ENCODE results near the gene ARPP21.

Gene ARPP21

DNA sequence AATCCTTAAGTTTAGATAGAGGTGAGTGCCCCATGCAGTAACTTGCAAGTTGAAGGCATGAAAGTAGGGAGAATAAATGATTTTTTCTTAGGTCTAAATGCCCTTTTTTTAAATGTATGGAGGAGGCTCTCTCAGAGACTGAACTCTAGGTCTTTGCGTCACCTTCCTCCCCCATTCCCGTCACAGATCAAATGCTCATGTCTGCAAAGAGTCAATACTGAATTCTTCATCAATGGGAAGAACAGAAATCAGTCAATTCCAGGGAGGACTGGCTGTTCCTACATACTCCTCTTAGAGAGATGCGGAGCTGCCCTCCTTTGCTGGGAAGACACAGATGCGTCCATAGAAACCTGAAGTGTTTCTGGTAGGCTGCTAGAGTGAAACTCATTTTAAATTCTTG lies 98.2 kb downstream of the ARPP21 start:
- no peak for DNase-seq (ENCODE audit: low read depth in 2 of 2)

DNA sequence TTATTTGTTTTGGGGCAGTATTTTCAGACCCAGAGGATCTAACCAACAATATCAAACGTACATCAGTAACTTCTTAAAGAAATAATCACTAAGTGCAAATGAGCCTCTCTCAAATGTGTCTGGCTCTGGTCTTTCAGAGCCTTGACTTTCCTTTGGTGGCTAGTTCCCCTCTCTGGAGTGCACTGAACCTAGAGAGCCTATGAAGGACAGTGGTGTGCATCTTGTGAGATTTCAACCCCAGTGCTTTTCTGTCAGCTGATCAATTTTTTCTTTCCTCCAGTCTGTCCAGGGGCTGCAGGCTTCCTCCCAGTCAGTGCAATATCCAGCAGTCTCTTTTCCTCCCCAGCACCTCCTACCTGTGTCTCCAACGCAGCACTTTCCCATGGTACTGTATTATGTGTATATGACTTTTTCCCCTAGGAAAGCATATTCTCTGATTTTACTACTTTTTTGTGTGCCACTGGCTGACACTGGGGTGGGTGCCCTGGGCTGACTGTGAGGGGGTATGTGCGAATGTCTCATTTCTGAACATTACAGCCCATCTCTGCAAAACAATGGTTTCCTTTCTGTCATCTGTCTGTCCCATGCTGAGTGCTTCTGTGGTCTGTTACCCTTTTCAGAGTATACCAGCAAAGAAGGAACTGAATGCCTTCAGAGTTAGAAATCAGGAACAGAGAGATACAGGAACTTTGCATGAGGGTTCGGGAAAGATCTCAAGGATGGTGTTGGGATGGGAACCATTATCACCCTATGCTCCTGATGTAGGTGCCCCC lies 98.8 kb downstream of the ARPP21 start:
- no peak for DNase-seq (ENCODE audit: low read depth in 2 of 2)

DNA sequence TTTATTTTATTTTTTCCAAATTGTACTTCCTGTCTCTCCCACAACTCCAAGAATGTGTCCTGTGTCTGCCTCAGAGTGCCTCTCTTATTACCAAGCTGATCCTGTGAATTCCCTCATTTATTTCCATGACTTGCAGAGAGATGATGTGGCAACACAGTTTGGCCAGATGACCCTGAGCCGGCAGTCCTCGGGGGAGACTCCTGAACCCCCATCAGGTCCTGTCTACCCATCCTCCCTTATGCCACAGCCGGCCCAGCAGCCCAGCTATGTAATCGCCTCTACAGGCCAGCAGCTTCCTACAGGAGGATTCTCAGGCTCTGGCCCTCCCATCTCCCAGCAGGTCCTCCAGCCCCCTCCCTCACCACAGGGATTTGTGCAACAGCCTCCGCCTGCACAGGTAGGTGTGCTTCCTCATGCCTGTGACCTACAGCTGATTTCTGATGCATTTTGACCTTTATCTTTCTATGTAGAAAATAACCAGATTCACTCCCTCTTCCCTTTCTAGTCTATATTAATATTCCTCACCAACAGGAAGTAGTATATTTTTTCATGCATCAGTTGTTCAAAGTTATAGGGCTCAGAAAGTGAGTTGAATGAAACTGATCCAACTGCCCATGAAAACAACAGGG lies 100.0 kb downstream of the ARPP21 start:
- DNase-seq (ENCODE audit: low read depth in 2 of 2), result no peak

DNA sequence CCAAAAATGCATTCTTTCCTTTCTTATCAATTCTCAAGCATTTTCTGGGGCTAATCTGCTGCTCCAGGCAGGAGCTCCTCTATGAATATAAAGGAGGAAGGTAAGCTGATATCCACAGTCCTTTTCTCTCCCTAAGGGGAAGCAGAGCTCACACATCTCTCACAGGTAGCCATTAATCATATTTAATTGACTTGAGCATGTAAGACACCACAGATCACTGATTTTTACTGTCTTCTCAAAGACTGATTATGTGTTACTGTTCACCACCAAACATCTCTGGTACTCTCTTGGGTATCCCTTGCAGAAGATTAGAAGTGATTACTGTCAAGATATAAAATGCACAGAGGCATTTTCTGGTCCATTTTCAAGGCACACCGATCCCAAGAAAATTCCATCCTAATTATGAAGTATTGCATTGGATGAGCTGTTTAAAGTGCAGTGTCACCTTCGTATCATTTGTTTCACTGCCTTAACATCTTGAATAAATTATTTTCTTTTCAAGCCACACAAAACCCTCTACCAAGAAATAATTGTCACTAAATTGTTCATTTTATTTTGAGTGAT lies 100.7 kb downstream of the ARPP21 start:
- DNase-seq (ENCODE audit: low read depth in 2 of 2), result no peak

DNA sequence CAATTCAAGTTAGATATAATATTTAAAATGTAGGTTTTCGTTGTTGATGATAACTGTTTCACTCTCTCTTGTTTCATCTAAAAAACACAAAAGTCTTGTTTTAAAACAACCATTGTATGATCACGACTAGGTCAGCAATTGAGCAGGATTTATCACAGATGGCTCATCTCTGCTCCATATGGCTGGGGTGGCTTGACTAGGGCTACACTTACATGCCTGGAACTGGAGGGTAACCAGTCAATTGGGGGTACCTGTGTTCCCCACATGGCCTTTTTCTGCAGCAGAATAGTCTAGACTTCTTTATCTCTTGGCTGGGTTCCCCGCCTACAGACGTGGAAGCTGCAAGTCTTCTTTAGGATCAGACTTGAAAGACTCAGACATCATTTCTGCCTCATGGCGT lies 103.9 kb downstream of the ARPP21 start:
- DNase-seq (ENCODE audit: low read depth in 2 of 2), result no peak

DNA sequence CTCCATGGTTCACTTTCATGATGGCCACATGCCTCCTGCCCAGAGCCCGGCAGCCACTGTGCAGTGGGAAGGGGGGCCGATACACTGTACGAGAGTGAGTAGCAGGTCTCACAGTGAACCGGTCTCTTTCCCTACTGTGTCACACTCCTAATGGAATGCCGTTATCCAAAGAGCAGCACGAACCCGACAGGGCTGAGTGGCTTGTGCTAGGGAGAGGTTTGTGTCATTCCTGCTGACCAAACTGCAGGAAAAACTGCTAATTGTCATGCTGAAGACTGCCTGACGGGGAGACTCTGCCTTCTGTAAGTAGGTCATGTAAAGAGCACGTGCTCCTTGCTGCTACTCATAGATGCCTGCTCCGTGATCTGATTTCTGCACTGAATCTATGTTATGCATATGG lies 105.1 kb downstream of the ARPP21 start:
- DNase-seq (ENCODE audit: low read depth in 2 of 2), result no peak

DNA sequence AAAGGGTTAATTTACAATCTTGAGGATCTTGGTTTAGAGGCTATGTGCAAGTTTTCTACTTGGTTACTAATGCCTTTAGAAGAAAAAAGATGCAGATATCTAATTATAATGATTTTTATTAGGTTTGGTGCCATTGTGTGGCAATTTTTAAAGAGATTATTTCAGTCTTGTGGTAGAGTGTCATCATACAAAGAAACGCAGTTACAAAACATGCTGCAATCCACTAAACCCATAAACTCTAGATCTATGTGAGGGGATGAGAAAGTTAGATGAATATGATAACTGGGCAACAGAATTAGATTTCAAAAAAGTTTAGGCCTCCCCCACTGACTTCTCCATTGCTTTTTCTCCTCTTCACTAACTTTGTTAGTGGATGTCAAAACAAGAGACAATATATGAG lies 106.0 kb downstream of the ARPP21 start:
- DNase-seq (ENCODE audit: low read depth in 2 of 2), result no peak

DNA sequence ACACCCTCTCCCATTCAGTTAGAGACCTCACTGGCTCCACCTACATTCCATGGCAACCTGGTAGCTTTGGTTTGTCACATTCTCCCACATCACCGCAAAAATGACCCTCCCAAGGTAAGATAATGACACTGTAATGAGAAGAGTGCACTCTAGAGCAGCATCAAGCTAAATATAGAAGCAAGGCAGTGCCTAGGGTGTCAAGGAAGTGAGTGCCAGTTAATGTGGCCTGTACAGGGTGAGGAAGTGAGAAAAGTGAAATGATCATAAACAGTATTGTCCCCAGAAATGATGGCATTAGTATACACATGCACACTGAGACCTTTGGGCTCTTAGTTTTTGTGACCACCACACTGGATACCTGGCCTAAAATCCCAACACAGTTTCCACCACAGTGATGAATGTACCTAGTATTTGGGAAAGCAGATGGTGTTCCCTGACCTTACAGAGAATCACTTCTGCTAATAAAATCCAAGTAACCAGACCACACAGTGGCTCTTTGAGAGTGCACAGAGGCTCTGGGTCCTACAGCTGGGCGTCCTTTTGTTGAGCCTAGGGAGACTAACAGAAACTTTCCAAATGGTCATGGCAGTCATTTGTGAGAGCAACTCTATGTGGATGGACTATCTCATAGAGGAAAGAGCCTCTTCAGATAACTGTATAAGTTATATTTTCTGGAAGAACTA lies 106.6 kb downstream of the ARPP21 start:
- DNase-seq (ENCODE audit: low read depth in 2 of 2), result no peak

DNA sequence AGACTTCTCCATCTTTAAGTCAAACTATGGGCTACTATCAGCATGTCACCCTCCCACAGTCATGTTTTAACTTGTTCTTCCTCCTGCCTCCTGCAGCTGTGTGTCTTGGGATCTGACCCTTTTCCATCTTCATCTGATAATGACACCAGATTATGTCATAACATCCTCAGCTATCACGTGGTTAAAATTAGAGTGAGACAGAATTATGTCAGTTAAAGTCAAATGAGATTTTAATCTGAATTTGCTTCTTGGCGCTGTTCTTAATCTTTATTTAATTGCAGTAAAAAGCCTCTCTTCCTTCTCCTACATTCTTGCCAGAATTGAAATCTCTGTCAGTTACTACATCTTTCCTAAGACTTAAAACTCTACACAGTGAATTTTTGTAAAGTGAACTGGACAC lies 107.2 kb downstream of the ARPP21 start:
- no peak for DNase-seq (ENCODE audit: low read depth in 2 of 2)

DNA sequence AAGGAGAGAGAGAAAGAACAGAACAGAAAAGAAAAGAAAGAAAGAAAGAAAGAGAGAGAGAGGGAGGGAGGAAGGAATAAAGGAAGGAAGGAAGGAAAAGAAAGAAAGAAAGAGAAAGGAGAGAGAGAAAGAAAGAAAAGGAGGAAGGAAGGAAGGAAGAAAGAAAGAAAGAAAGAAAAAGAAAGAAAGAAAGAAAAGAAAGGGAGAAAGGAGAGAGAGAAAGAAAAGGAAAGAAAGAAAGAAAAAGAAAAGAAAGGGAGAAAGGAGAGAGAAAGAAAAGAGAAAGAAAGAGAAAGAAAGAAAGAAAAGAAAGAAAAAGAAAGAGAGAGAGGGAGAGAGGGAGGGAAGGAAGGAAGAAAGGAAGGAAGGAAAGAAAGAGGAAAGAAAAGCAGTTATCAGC lies 108.8 kb downstream of the ARPP21 start:
- DNase-seq (ENCODE audit: low read depth in 2 of 2), result no peak

DNA sequence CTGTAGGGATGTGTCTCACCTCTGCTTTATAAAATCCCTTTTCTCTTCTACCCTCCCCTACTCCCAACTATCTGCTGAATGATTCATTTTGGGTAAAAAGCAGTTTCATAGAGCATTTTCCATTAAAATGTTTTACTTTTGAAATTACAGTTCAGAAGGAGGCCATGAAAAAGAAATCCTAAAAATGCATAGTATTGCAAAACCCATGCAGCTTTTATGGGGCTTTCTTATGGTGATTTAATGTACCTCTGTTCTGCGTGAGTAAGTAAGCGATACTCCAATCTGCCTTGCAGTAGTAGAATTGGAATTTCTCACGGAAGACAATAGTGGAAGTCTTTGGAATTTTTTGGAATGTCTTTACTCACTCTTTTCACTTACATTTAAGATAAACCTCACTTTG lies 111.9 kb downstream of the ARPP21 start:
- no peak for DNase-seq (ENCODE audit: low read depth in 2 of 2)

DNA sequence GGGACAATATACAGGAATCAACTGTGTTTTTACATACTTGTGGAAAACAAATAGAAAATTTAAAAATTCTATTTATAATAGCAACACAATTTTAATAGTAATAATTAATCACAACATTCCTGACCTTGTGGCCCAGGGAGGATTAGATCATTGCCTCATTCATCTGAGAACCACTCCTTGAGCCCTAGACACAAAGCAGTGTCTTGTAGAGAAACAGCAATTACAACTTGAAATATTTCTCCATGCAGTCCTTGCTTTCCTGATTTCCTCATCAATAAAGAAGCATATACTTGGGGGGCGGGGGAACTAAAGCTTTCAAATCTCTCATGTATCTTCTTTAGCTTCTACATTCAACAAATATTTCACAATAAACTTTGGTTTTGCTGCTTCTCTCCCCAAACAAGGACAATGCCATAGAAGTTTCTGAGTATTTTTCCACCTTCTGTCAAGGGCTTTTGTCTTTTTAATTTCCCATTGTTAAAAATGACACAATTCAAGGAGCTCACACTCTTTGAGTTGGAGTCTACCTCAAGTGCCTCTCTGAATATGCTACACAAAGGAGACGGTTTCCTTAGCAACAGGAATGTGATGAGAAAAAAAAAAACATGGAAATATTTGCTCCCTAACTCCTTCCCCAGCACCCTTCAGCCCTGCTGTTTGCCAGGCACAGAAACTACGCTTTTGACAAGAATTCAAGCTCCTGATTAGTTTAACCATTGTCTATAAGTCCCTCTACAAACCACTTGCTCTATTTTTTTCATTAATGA lies 118.8 kb downstream of the ARPP21 start:
- DNase-seq (ENCODE audit: low read depth in 2 of 2), result no peak

DNA sequence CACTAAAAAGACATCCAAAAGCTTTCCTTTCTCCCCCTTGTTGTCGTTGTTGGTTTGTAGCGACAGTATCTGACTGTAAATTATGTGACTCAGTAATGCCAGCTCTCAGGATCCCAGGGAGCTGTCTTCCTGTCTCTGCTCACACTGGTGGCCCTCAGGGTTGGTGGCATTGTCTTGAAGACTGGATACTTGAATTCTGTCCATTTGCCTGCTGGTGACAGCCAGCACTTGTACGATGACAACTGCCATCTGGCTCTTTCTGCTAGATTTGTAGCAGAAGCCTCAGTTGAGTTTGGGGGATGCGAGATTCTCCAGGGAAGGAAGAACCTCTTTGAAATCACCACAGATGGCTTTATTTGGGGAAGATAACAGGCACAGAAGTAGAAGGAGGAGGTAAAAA lies 120.8 kb downstream of the ARPP21 start:
- DNase-seq (ENCODE audit: low read depth in 2 of 2), result no peak

DNA sequence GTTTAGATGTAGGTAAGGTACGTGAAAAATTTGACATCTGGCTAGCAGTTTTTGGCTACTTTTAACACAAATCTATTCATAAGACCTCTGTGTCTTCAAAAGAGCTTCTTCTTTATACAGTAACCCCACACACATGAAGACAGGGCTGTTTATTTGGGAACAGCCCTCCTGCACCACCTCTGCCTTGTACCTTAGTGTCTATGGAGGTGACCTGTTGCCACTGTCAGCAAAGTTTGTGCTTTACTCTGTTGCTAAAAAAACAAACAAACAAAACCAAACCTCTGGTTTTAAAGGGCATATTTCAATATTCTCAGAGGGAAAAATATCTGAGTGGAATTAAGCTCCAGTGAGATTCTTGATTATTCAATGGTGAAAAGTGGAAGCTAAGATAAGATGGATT lies 122.0 kb downstream of the ARPP21 start:
- DNase-seq (ENCODE audit: low read depth in 2 of 2), result no peak

DNA sequence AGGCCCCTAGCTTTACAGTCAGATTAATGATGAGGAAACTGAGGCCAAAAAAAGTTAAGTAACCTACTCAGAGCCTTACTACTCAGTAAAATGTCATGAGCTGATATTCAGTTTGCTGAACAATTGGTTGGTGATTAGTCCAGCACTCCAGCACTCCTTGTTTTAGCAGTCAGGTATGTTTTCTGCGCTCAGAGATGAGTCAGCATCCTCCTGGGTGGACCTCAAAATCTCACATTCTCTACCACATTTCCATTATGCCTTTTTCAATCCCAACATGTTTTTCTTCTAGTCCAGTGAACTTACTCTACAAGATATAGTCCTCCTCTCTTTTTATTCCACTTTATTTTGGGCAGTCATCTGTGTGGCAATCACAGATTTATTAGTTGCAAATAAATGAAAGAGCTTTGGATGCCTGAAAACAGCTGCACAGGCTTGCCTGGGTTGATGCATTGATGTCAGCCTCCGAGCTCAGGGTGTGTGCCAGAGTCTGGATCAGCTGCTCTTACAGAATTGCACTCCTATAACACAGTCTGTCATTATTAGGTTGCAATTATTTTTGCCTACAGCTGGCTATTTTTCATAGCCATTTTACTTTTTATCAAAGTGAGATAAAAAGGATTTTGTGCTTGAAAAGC lies 133.2 kb downstream of the ARPP21 start:
- DNase-seq (ENCODE audit: low read depth in 2 of 2), result no peak

DNA sequence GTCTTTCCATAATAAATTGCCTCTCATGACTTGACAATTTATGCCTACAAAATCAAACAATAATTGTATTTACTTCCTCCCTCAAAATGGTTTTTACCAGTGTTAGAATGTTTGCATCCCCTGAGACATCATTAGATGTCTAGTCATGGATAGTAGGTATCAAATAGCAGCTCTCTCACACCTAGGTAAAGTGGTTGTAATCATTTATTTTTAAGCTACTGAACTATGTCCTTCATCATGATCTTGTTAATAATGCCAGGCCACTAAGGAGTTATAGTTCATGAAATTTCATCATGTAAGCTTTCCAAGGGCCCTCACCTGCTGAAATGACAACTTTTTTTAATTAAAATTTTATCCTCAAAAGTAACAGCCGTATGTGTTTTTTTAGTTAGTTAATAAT lies 134.1 kb downstream of the ARPP21 start:
- DNase-seq (ENCODE audit: low read depth in 2 of 2), result no peak

DNA sequence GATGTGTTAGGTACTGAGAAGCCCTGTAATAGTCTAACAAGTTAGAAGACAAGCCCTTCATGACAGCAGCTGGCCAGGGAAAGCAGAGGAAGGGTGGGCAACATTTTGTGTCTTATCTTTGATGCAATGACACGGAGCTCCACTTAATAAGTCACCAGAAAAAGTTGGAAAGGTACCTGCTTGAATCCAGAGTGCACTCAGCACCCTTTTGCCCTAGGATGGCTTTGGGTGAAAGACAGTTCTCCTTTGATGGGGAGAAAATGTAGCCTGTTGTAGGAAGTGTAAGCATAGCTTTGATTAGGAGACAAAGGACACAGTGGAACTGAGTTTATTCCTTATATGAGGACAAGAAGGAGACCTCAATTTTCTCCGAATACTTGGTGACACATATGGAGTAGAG lies 137.0 kb downstream of the ARPP21 start:
- no peak for DNase-seq (ENCODE audit: low read depth in 2 of 2)

DNA sequence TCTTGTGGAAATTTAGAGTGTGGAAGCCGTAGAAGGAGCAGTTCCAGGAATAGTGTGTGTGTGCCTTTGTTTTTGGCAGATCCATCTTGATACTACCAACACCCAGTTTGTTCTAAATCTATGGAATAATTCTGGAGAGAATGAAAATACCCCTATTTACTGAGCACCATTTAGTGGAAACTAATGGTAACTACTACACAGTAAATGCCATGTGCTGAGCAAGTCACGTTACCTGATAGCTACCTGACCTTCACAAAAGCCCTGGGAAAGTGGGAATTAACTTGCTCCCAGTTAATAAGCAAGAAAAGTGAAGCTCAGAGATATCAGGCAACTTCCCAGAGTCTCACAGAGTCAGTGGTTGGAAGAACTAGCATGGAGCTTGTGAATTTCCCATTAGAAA lies 137.7 kb downstream of the ARPP21 start:
- no peak for DNase-seq (ENCODE audit: low read depth in 2 of 2)

DNA sequence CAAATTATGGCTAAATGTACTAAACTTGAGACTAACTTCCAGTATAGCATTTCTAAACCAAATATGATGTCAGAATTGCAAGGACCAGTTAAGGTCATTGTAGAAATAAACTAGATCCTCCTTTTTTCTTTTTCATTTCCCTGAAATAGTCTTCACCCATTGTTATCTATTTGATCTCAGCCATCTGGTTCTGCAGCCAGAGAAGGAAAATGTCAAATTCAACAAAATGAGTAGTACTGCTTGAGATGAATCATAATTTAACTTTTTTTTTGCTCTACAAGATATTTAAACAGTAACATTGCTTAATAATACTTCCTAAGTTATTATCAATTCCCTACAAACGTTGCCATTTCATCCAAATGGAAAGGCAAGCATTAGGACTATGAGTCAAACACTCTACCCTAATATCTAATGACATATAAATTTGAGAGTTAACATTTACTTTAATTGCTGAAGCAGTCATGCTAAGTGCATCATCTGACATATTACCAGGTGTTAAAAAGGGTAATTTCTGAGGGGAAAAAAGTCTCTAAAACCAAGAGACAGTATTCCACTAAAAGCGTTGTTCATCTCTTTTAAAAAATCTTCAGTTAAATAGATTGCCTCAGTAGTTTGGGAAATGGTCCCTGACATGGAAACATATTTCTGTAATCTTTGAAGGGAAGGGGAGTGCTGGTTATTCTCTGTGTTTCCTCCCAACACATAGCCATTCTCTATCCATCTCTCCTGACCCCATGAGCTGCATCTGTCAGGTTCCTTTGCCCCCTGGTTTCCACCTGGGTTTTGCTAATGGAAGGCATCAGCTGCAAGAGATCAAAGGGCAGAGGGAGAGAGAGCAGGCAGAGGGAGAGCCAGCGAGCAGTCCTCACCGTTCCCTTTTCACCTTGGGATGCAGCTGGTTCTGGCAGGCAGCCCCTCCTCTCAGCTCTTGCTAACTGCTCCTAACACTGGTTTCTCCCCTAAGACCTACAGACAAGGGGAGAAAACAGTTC lies 138.5 kb downstream of the ARPP21 start:
- no peak for DNase-seq (ENCODE audit: low read depth in 2 of 2)

DNA sequence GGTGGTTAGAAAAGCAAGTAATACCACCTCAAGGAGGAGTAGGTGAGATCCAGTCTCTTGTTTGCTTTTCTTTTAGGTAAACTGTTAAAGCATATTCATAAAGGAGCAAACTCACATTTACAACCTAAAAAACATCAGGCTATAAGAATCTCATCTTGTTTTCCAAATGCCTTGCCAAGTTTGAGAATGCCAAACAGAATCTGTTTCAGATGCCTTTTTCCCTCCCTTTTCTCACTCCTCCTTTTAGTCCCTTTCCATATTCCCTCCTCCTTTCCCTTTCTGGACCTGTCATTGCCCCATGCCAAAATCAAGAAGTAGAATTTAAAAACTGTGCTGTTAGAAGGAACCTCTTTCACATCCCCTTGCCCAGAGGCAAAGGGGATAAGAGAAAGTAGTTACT lies 140.3 kb downstream of the ARPP21 start:
- DNase-seq (ENCODE audit: low read depth in 2 of 2), result no peak
